ENCODE measurements around the gene CDNF. TPM values are rescaled to one million over a fixed set of nuclear protein-coding genes. Genes with fewer than 3 reads are reported as not detected.

CDNF gene
- polyA plus RNA-seq, 1 donor (not counting 4 experiments of a cell fraction or from before 2014, with no cell fraction given) = 1.4 TPM

DNA sequence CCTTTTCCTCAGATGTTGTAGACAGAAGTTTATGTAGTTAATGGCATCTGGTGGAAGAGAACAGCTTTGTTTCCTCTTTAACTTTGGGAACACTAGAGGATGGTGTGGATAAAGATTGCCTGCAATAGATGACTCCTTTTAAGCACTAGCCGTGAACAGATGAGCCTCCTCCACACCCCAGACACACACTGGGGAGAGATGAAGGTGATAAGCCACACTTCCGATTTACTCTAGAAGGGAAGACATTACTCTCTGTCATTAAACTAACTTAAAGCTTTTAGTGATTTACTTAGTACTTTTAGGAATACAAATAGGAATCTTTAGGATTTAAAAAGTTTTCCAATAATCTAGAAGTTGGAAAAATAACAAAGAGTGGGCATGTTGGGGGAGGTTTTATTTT lies 7.1 kb upstream of the CDNF start:
- FAIRE-seq = no peak
- H3K79me2 ChIP-seq (ENCODE audit: control insufficient read depth, insufficient read depth, low read length) = peaks cover 34% of the 10 kb centered on the region

DNA sequence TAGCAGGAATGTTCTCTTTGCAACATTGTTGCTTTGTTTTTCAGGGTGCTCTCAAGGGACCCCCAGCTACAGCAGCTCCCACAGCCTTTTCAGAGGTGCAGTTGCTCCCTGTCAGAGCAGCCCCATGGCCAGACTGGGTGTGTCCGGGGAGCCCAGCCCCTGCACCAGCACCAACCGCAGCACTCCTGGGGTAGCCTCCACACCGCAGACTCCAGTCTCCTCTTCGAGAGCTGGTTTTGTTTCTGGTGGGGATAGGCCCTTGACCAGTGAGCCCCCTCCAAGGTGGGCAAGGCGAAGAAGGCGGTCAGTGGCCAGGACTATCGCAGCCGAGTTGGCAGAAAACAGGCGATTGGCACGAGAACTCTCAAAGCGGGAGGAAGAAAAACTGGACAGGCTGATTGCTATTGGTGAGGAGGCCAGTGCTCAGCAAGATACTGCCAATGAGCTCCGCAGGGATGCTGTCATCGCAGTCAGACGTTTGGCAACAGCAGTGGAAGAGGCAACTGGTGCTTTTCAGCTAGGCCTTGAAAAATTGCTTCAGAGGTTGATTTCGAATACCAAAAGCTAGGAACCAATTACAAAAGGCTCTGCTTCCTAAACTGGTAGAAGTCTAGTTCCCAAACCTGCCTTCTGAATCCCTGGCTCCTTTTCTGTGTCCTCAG lies 5.6 kb upstream of the CDNF start:
- H3K79me2 ChIP-seq (ENCODE audit: control insufficient read depth, insufficient read depth, low read length) = peaks cover 49% of the 10 kb centered on the region
- dilution Hi-C loops (cut with MboI; ENCODE audit: extremely low pct_ligation_motif_present, low sequenced_read_pairs) = no loop called here

More for the DNA sequence above, 7.1 kb upstream of the CDNF start:
- Histone ChIP-seq H3K9me3 (ENCODE audit: control insufficient read depth, low read depth, low read length) (no peaks in the 10 kb centered on the region), H3K27me3 (ENCODE audit: control insufficient read depth, extremely low read depth, insufficient read depth, low read length) (no peaks in the 10 kb centered on the region), H4K20me1 (ENCODE audit: control insufficient read depth, extremely low read depth, insufficient read depth, low read length) (no peaks in the 10 kb centered on the region), H3K9me1 (ENCODE audit: control insufficient read depth, extremely low read depth, insufficient read depth, low read length) (no peaks in the 10 kb centered on the region), H2AFZ (ENCODE audit: control insufficient read depth, low read length) (no peak overlapping the region), H3K27ac (ENCODE audit: control insufficient read depth, insufficient read depth, low read length) (no peak overlapping the region), H3K36me3 (ENCODE audit: control insufficient read depth in 2 of 2, extremely low read depth in 1 of 2, insufficient read depth in 2 of 2, low read length in 2 of 2) (peaks cover 15 to 39% of the 10 kb centered on the region in 2 experiments), H3K4me1 (ENCODE audit: control insufficient read depth, extremely low read depth, insufficient read depth, low read length) (no peaks in the 10 kb centered on the region), H3K9ac (ENCODE audit: control insufficient read depth, extremely low read depth, insufficient read depth, low read length) (no peak overlapping the region), H3K4me3 (ENCODE audit: control insufficient read depth in 2 of 3, extremely low read depth in 1 of 3, insufficient read depth in 2 of 3, low read depth in 1 of 3, low read length in 3 of 3) (no peak overlapping the region), H3K4me2 (ENCODE audit: control insufficient read depth, extremely low read depth, insufficient read depth, low read depth, low read length) (no peak overlapping the region)
- dilution Hi-C loops (cut with MboI; ENCODE audit: extremely low pct_ligation_motif_present, low sequenced_read_pairs) = no loop called here
- DNase-seq (ENCODE audit: low read depth, low spot score) = no peak
- TF ChIP-seq, protein P1, sequence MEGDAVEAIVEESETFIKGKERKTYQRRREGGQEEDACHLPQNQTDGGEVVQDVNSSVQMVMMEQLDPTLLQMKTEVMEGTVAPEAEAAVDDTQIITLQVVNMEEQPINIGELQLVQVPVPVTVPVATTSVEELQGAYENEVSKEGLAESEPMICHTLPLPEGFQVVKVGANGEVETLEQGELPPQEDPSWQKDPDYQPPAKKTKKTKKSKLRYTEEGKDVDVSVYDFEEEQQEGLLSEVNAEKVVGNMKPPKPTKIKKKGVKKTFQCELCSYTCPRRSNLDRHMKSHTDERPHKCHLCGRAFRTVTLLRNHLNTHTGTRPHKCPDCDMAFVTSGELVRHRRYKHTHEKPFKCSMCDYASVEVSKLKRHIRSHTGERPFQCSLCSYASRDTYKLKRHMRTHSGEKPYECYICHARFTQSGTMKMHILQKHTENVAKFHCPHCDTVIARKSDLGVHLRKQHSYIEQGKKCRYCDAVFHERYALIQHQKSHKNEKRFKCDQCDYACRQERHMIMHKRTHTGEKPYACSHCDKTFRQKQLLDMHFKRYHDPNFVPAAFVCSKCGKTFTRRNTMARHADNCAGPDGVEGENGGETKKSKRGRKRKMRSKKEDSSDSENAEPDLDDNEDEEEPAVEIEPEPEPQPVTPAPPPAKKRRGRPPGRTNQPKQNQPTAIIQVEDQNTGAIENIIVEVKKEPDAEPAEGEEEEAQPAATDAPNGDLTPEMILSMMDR (optimal IDR thresholded peaks at IDR 0.05 in 1 of 3, IDR thresholded peaks at IDR 0.05 in 1 of 3, conservative IDR thresholded peaks at IDR 0.05 in 1 of 3; ENCODE audit: extremely low read depth in 1 of 3, insufficient read depth in 2 of 3, low read length in 3 of 3) = no peak
- no peak for TF ChIP-seq EZH2 (IDR thresholded peaks at IDR 0.05; ENCODE audit: low read length)

More for the DNA sequence above, 5.6 kb upstream of the CDNF start:
- Histone ChIP-seq H3K27me3 (ENCODE audit: control insufficient read depth, extremely low read depth, insufficient read depth, low read length) (no peaks in the 10 kb centered on the region), H3K4me3 (ENCODE audit: control insufficient read depth in 2 of 3, extremely low read depth in 1 of 3, insufficient read depth in 2 of 3, low read depth in 1 of 3, low read length in 3 of 3) (no peak overlapping the region), H3K4me1 (ENCODE audit: control insufficient read depth, extremely low read depth, insufficient read depth, low read length) (peaks cover 5% of the 10 kb centered on the region), H3K27ac (ENCODE audit: control insufficient read depth, insufficient read depth, low read length) (no peak overlapping the region), H3K36me3 (ENCODE audit: control insufficient read depth in 2 of 2, extremely low read depth in 1 of 2, insufficient read depth in 2 of 2, low read length in 2 of 2) (peaks cover 15 to 31% of the 10 kb centered on the region in 2 experiments), H2AFZ (ENCODE audit: control insufficient read depth, low read length) (no peak overlapping the region), H3K9ac (ENCODE audit: control insufficient read depth, extremely low read depth, insufficient read depth, low read length) (no peak overlapping the region), H4K20me1 (ENCODE audit: control insufficient read depth, extremely low read depth, insufficient read depth, low read length) (no peaks in the 10 kb centered on the region), H3K9me1 (ENCODE audit: control insufficient read depth, extremely low read depth, insufficient read depth, low read length) (no peaks in the 10 kb centered on the region), H3K9me3 (ENCODE audit: control insufficient read depth, low read depth, low read length) (no peaks in the 10 kb centered on the region), H3K4me2 (ENCODE audit: control insufficient read depth, extremely low read depth, insufficient read depth, low read depth, low read length) (no peak overlapping the region)
- DNase-seq (ENCODE audit: low read depth, low spot score) = no peak
- no peak for FAIRE-seq
- TF ChIP-seq, protein P1 (optimal IDR thresholded peaks at IDR 0.05 in 1 of 3, IDR thresholded peaks at IDR 0.05 in 1 of 3, conservative IDR thresholded peaks at IDR 0.05 in 1 of 3; ENCODE audit: extremely low read depth in 1 of 3, insufficient read depth in 2 of 3, low read length in 3 of 3) = no peak
- TF ChIP-seq EZH2 (IDR thresholded peaks at IDR 0.05; ENCODE audit: low read length) = no peak
